GM12878 (cell line): ENCODE results near the gene GIMAP1. TPM values are rescaled to one million over a fixed set of nuclear protein-coding genes. Genes with fewer than 3 reads are reported as not detected.
A peak's percentile ranks its signal among the peaks of the same experiment; 100 is the strongest.

Experiments used
- ATAC-seq: fragments of 200-7000 bp; cut with Tn5 transposase; 3 replicates; pipeline ENCODE4 v1.9.1; 2020; ENCODE audit warnings: mild to moderate bottlenecking, moderate library complexity
- BruUV-seq: library from RNA; stranded (reverse); fragments of 400-500 nt; replicated peaks from 2 replicates; lab custom pipeline; 2021; lab: Mats Ljungman, UMichigan
- CTCF ChIA-PET: fragments of 300-600 bp; sonication (Branson Sonifier 250); formaldehyde crosslinking; extraction: SDS; loops from one replicate; lab custom pipeline; 2021; ENCODE audit warnings: inconsistent platforms; lab: Yijun Ruan, JAX
- POLR2A ChIA-PET: fragments of 350-600 bp; formaldehyde crosslinking; extraction: SDS; loops from one replicate; lab custom pipeline; 2021; ENCODE audit warnings: inconsistent platforms; lab: Charles Lee
- RAD21 ChIA-PET: fragments of 300-600 bp; sonication (Branson Sonifier 250); formaldehyde crosslinking; loops from one replicate; lab custom pipeline; 2023; ENCODE audit warnings: antibody characterized with exemption; ENCODE audit not compliant: unreplicated experiment; lab: Charles Lee
- SMC1A ChIA-PET: fragments of 300-600 bp; sonication (Branson Sonifier 250); formaldehyde crosslinking; loops from one replicate; lab custom pipeline; 2023; ENCODE audit not compliant: unreplicated experiment, uncharacterized antibody; lab: Charles Lee
- DNase-seq: peaks from one replicate; pipeline ENCODE4 v3.0.0-alpha.2; 2011; ENCODE audit warnings: low read depth, low spot score
- FAIRE-seq: peaks from 3 replicates; lab custom pipeline; 2011; peaks lifted over from hg19 to GRCh38; lab: Jason Lieb, UNC
- H2AFZ ChIP-seq: 2 replicates; pipeline ENCODE4 v1.6.0; 2011; ENCODE audit warnings: low read depth, low read length, control low read depth; ENCODE audit not compliant: control insufficient read depth
- H3K27ac ChIP-seq: 2 replicates; pipeline ENCODE4 v1.5.1; 2011; ENCODE audit warnings: control low read depth; ENCODE audit not compliant: control insufficient read depth, insufficient read depth
- H3K27me3 ChIP-seq, 2 experiments: replicated peaks in 1 of 2; 2 replicates each; pipeline versions ENCODE4 v1.6.0 to v1.6.1; 2011; ENCODE audit warnings: low read length in 1 of 2; ENCODE audit not compliant: control insufficient read depth in 2 of 2, insufficient read depth in 2 of 2
- H3K36me3 ChIP-seq, 2 experiments: 2 replicates each; pipeline ENCODE4 v1.5.1; 2011; ENCODE audit warnings: low read length in 1 of 2; ENCODE audit not compliant: control insufficient read depth in 2 of 2, insufficient read depth in 2 of 2
- H3K4me1 ChIP-seq: 2 replicates; pipeline ENCODE4 v1.6.1; 2011; ENCODE audit warnings: mild to moderate bottlenecking, low read length, moderate library complexity, mixed read lengths; ENCODE audit not compliant: control insufficient read depth, insufficient read depth
- H3K4me2 ChIP-seq: 2 replicates; pipeline ENCODE4 v1.6.0; 2011; ENCODE audit warnings: control low read depth; ENCODE audit not compliant: control insufficient read depth, insufficient read depth
- H3K4me3 ChIP-seq: fragments of 200-600 bp; sonication (generic); 2 replicates; pipeline ENCODE4 v1.5.1; 2016
- H3K79me2 ChIP-seq: 2 replicates; pipeline ENCODE4 v1.6.0; 2011; ENCODE audit warnings: low read length; ENCODE audit not compliant: control insufficient read depth, insufficient read depth
- H3K9ac ChIP-seq: 2 replicates; pipeline ENCODE4 v1.8.0; 2011; ENCODE audit warnings: low read length, control low read depth, mixed read lengths; ENCODE audit not compliant: control insufficient read depth, insufficient read depth
- H3K9me3 ChIP-seq: replicated peaks from 3 replicates; pipeline ENCODE4 v1.5.1; 2011; ENCODE audit warnings: mild to moderate bottlenecking, low read length; ENCODE audit not compliant: control insufficient read depth, insufficient read depth
- H4K20me1 ChIP-seq: 2 replicates; pipeline ENCODE4 v1.6.0; 2011; ENCODE audit not compliant: control insufficient read depth, insufficient read depth
- ASH2L ChIP-seq: fragments of 300-600, 200-600 bp; sonication (generic); IDR thresholded peaks from 2 replicates; pipeline ENCODE4 v1.6.1; 2017; ENCODE audit warnings: low read depth, mild to moderate bottlenecking, borderline replicate concordance
- CBX3 ChIP-seq: fragments of 200-600 bp; sonication (generic); IDR thresholded peaks from 2 replicates; pipeline ENCODE4 v1.6.1; 2016; ENCODE audit warnings: low read depth, borderline replicate concordance
- CEBPZ ChIP-seq: fragments of 150-350 bp; IDR thresholded peaks from 2 replicates; pipeline ENCODE4 v1.6.1; 2016; ENCODE audit warnings: low read depth, low read length
- CREB1 ChIP-seq: IDR thresholded peaks from 2 replicates; pipeline ENCODE4 v1.6.1; 2012; ENCODE audit warnings: low read depth, mild to moderate bottlenecking, inconsistent platforms
- E4F1 ChIP-seq: fragments of 450-650 bp; IDR thresholded peaks from 2 replicates; pipeline ENCODE4 v1.6.1; 2018; ENCODE audit warnings: borderline replicate concordance, mild to moderate bottlenecking; ENCODE audit not compliant: partially characterized antibody
- HCFC1 ChIP-seq: fragments of 150-350 bp; IDR thresholded peaks from 2 replicates; pipeline ENCODE4 v1.6.1; 2014; ENCODE audit warnings: low read length
- NBN ChIP-seq: fragments of 450-650 bp; IDR thresholded peaks from 2 replicates; pipeline ENCODE4 v1.6.1; 2016
- NFIC ChIP-seq: IDR thresholded peaks from 2 replicates; pipeline ENCODE4 v1.6.1; 2012; ENCODE audit warnings: low read depth, mild to moderate bottlenecking, inconsistent platforms, low read length, moderate library complexity
- NR2C1 ChIP-seq: fragments of 450-650 bp; IDR thresholded peaks from 2 replicates; pipeline ENCODE4 v1.6.1; 2017; ENCODE audit warnings: antibody characterized with exemption, mild to moderate bottlenecking, moderate library complexity
- SMARCA5 ChIP-seq: fragments of 450-650 bp; IDR thresholded peaks from 2 replicates; pipeline ENCODE4 v1.6.1; 2017; ENCODE audit warnings: mild to moderate bottlenecking
- SUPT20H ChIP-seq: IDR thresholded peaks from 2 replicates; pipeline ENCODE4 v1.6.1; 2011; ENCODE audit warnings: low read depth, mild to moderate bottlenecking, low read length, moderate library complexity, borderline replicate concordance; ENCODE audit not compliant: control insufficient read depth
- ZNF592 ChIP-seq: fragments of 450-650 bp; IDR thresholded peaks from 2 replicates; pipeline ENCODE4 v1.6.1; 2017; ENCODE audit warnings: mild to moderate bottlenecking, moderate library complexity
- WGBS: methylation state at CpG from one replicate; pipeline ENCODE4 v1.1.6; 2016; ENCODE audit warnings: low lambda C conversion rate; ENCODE audit not compliant: insufficient replicate concordance, insufficient coverage; ENCODE audit errors: missing lambda C conversion rate; 5-methylcytosine and 5-hydroxymethylcytosine counted together
- in situ Hi-C: fragments of 300-500 bp; cut with MboI; formaldehyde crosslinking; loops from 9 replicates; pipeline ENCODE4 v1.14.3; 2018; ENCODE audit warnings: mixed read lengths
- intact Hi-C: fragments of 100-400 bp; cut with micrococcal nuclease; formaldehyde crosslinking; loops from one replicate; pipeline ENCODE4 v1.14.2; 2022; ENCODE audit not compliant: unreplicated experiment
- polyA plus RNA-seq, 11 experiments: library from polyadenylated mRNA; depleted of rRNA in 4 of 11; unstranded in 6 of 11; stranded (reverse) in 5 of 11; fragments of >200 nt; fragmentation: Nextera tagmentation in 4 of 11; fragmentation: Illumina TruSeq in 1 of 11; extraction: Ambion mirVana in 4 of 11; extraction: Trizol in 1 of 11; gene quantifications; 1 replicate in 1 of 11; 2 replicates in 10 of 11; pipeline versions ENCODE4 v1.2.1 to v1.2.3, GENCODE V29; 2011 to 2016; ENCODE audit warnings: inconsistent platforms in 2 of 11, missing spikeins in 2 of 11, low read depth in 1 of 11
- total RNA-seq, 4 experiments: library from RNA; depleted of rRNA in 3 of 4; stranded (reverse); fragments of >200 nt in 3 of 4; fragmentation: Illumina TruSeq in 1 of 4; extraction: Trizol in 1 of 4; gene quantifications; 2 replicates each; pipeline versions ENCODE4 v1.2.1 to v1.2.3, GENCODE V29; 2013 to 2021

GIMAP1 gene
- total and polyA plus RNA-seq, 10 of the 15 experiments (the other 5 are each of a cell fraction or from before 2014, with no cell fraction given), result 0.16 to 1.9 (median 1.1) TPM

- peaks cover 17% of the 10 kb centered on the region for H3K79me2 ChIP-seq
- H2AFZ ChIP-seq, result no peak overlapping the region
- ATAC-seq (no peak), DNase-seq (no peak), FAIRE-seq (no peak)
- no peak overlapping the region for H3K4me3 ChIP-seq
- WGBS, result 49% methylated on average over 5 of the region's 5 CpGs
- H3K9me3 ChIP-seq, result no peaks in the 10 kb centered on the region; the same call in 2 of the 3 replicates
- ChIA-PET RAD21 (interaction anchor here (0.8 kb wide), 1 partner anchor 180 kb away, joined by 3 read pairs; no protein-coding TSS in a partner anchor), SMC1A (interaction anchor here (1.0 to 1.4 kb wide), 3 partner anchors 73 to 281 kb away, joined by 3 to 5 read pairs (median 3); no protein-coding TSS in a partner anchor), POLR2A (no interaction called here), CTCF (interaction anchor here (0.8 to 1.6 kb wide), 2 partner anchors 10 to 252 kb away, joined by 3 to 4 read pairs; no protein-coding TSS in a partner anchor)
- no peaks in the 10 kb centered on the region for H4K20me1 ChIP-seq
- H3K27ac ChIP-seq, result peak overlapping the region; percentile 8; the same call in 1 of the 2 replicates
- in situ Hi-C loops, result no loop called here
- no peak overlapping the region for H3K9ac ChIP-seq
- intact Hi-C loops, result no loop called here
- H3K27me3 ChIP-seq, result no peaks in the 10 kb centered on the region
- H3K4me2 ChIP-seq, result 0 out of 2 replicates have a peak overlapping the region, but pooled peaks have one; percentile 7
- H3K36me3 ChIP-seq, result no peaks in the 10 kb centered on the region
- BruUV-seq, result no TSS peak
- peaks cover 32% of the 10 kb centered on the region for H3K4me1 ChIP-seq
- peak; percentile 61; the same call in 1 of the 2 replicates for TF ChIP-seq NFIC
- TF ChIP-seq NBN, result no peak
- no peak for TF ChIP-seq ZNF592
- TF ChIP-seq ASH2L, result no peak
- no peak for TF ChIP-seq E4F1
- TF ChIP-seq CEBPZ, result no peak
- no peak for TF ChIP-seq NR2C1
- TF ChIP-seq SUPT20H, result no peak
- TF ChIP-seq SMARCA5, result no peak
- no peak for TF ChIP-seq HCFC1
- TF ChIP-seq CREB1, result no peak
- TF ChIP-seq CBX3, result no peak
Observed at GRCh38 chr7:150733482-150734095, 17.2 kb downstream of the GIMAP1 start.
